HFFc6 (cell line): ENCODE data around the gene GPR84. TPM values are rescaled to one million over a fixed set of nuclear protein-coding genes. Genes with fewer than 3 reads are reported as not detected.
A peak's percentile ranks its signal among the peaks of the same experiment; 100 is the strongest.

ENCODE experiments used
- DNase-seq: peaks from one replicate; pipeline ENCODE4 v3.0.0-alpha.2; 2018
- H3K27ac Mint-ChIP-seq: 2 replicates; pipeline ENCODE4 v1.8.0; 2020; ENCODE audit warnings: mild to moderate bottlenecking, mixed read lengths
- H3K27me3 Mint-ChIP-seq: 2 replicates; pipeline ENCODE4 v1.8.0; 2021; ENCODE audit warnings: mild to moderate bottlenecking, moderate library complexity, mixed read lengths; ENCODE audit not compliant: insufficient read depth
- H3K36me3 Mint-ChIP-seq: 2 replicates; pipeline ENCODE4 v1.8.0; 2021; ENCODE audit warnings: low read depth, mixed read lengths
- H3K4me1 Mint-ChIP-seq: 2 replicates; pipeline ENCODE4 v1.8.0; 2020; ENCODE audit warnings: low read depth, mixed read lengths
- H3K4me3 Mint-ChIP-seq: 2 replicates; pipeline ENCODE4 v1.8.0; 2020; ENCODE audit warnings: mild to moderate bottlenecking, moderate library complexity, mixed read lengths
- H3K9me3 Mint-ChIP-seq: 2 replicates; pipeline ENCODE4 v1.8.0; 2020; ENCODE audit warnings: mild to moderate bottlenecking, mixed read lengths
- total RNA-seq, 6 experiments: library from RNA; stranded (reverse); fragmentation: NEBNext Ultra II Directional; extraction: Animal tissue kit (Norgen Biotek cat#: 25700); gene quantifications; 2 replicates in 1 of 6; 3 replicates in 5 of 6; pipeline ENCODE4 v1.2.3, GENCODE V29; 2021
- TF ChIP-seq, protein P1 (sequence below): fragments of 200-600 bp; sonication (generic); IDR thresholded peaks from 2 replicates; pipeline ENCODE4 v1.5.0; 2021; ENCODE audit warnings: antibody characterized with exemption, mild to moderate bottlenecking

The GPR84 gene
- total RNA-seq, 6 experiments from 2014 or later: not detected

- H3K9me3 Mint-ChIP-seq: no peaks in the 10 kb centered on the region
- TF ChIP-seq, protein P1, sequence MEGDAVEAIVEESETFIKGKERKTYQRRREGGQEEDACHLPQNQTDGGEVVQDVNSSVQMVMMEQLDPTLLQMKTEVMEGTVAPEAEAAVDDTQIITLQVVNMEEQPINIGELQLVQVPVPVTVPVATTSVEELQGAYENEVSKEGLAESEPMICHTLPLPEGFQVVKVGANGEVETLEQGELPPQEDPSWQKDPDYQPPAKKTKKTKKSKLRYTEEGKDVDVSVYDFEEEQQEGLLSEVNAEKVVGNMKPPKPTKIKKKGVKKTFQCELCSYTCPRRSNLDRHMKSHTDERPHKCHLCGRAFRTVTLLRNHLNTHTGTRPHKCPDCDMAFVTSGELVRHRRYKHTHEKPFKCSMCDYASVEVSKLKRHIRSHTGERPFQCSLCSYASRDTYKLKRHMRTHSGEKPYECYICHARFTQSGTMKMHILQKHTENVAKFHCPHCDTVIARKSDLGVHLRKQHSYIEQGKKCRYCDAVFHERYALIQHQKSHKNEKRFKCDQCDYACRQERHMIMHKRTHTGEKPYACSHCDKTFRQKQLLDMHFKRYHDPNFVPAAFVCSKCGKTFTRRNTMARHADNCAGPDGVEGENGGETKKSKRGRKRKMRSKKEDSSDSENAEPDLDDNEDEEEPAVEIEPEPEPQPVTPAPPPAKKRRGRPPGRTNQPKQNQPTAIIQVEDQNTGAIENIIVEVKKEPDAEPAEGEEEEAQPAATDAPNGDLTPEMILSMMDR: no peak
- H3K4me3 Mint-ChIP-seq: no peak overlapping the region
- H3K27ac Mint-ChIP-seq: no peak overlapping the region
- DNase-seq: peak; percentile 99
- H3K4me1 Mint-ChIP-seq: peaks cover 7% of the 10 kb centered on the region; the same call in 1 of the 2 replicates
- H3K36me3 Mint-ChIP-seq: no peaks in the 10 kb centered on the region
- H3K27me3 Mint-ChIP-seq: peaks cover 7% of the 10 kb centered on the region
Observed at GRCh38 chr12:54358945-54359761, 5.1 kb downstream of the GPR84 start.

DNA sequence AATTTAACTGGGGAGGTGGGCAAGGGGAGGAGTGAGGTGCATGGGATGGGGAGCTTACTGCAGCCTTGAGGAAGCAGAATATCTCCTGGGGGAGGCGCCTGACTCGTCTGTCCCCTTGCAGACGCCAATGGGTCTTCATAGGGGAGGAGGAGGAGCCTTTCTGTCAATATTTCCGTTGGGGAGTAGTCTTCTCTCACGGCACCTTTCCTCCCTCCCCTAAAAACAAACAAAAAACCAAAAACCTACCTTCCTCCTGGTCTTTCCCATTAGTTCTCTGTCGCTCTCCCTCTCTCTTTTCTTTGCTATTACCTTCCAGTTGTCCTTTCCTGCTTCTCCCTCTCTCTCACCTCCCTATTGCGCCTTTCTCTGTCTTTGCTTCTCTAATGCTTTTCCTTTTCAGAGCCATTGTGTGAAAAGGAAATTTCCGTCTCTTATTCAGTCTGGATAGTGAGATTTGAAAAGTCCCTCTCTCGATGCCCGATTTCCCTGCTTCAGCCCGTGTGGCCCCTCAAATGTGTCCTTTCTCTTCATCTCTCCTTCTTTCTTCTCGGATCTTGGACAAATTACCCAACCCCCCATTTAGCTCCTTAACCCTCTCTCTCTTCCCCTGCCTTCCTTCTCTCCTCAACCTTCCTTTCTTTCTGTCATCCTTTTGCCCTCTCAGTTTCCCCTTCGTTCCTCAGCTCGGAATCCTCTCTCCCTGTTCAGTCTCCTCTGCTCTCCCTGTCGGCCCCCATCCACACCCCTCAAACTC, 5.9 kb downstream of the GPR84 start:
- no peak for DNase-seq
- Mint-ChIP-seq H3K4me3 (no peak overlapping the region), H3K4me1 (peaks cover 10% of the 10 kb centered on the region), H3K36me3 (no peaks in the 10 kb centered on the region), H3K27ac (no peak overlapping the region), H3K9me3 (no peaks in the 10 kb centered on the region), H3K27me3 (peaks cover 4% of the 10 kb centered on the region)
- TF ChIP-seq, protein P1: no peak

DNA sequence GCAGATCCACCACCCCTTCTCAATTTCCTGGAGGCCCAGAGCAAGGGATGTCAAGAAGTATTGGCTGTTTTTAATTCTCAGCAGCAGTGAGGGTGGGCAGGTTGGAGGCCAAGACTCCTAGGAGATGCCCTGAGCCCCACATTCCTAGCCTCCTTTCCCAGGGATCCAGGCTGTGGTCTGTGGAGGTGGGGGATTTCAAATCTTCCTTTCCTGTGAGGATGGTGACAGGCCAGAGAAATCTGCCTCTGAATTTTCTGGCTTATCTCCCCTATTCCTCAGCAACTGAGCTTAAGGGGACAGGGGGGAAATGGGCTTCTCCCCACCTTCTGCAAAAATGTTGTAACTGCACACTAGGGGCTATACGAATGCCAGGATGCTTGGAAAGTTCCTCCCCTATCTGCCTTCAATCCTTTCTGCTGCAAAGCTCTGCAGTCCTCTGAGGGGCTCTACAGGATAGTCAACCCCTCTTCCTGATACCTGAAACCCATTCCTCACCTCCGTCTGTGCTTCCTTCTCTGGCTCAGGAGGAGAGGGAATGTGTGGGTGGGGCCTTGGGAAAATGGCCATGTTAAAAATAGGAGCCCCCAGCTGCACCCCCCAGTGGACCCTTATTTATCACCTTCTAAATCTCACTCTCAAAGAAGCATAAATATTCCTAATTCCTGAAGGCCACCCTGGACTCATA, 6.6 kb downstream of the GPR84 start:
- H3K27ac Mint-ChIP-seq: no peak overlapping the region
- H3K36me3 Mint-ChIP-seq: no peaks in the 10 kb centered on the region

GRCh38 chr12:54356951-54357356, 7.3 kb downstream of the GPR84 start:
- peaks cover 24% of the 10 kb centered on the region for H3K4me1 Mint-ChIP-seq
- H3K9me3 Mint-ChIP-seq: no peaks in the 10 kb centered on the region
- TF ChIP-seq, protein P1: no peak
- no peak for DNase-seq
- no peak overlapping the region for H3K27ac Mint-ChIP-seq
- H3K27me3 Mint-ChIP-seq: peaks cover 2% of the 10 kb centered on the region; the same call in 1 of the 2 replicates
- no peak overlapping the region for H3K4me3 Mint-ChIP-seq
- peaks cover under 1% of the 10 kb centered on the region; the same call in 1 of the 2 replicates for H3K36me3 Mint-ChIP-seq

More for the DNA sequence above, 6.6 kb downstream of the GPR84 start:
- H3K9me3 Mint-ChIP-seq: no peaks in the 10 kb centered on the region
- peaks cover 17% of the 10 kb centered on the region for H3K4me1 Mint-ChIP-seq
- no peak overlapping the region for H3K4me3 Mint-ChIP-seq
- TF ChIP-seq, protein P1: no peak
- peaks cover 2% of the 10 kb centered on the region; the same call in 1 of the 2 replicates for H3K27me3 Mint-ChIP-seq
- DNase-seq: no peak

GRCh38 chr12:54356228-54356627, 8.1 kb downstream of the GPR84 start:
- peaks cover 32% of the 10 kb centered on the region for H3K4me1 Mint-ChIP-seq

More at GRCh38 chr12:54356228-54356627, 8.1 kb downstream of the GPR84 start:
- Mint-ChIP-seq H3K9me3 (no peaks in the 10 kb centered on the region), H3K27ac (no peak overlapping the region), H3K36me3 (peaks cover 8% of the 10 kb centered on the region), H3K27me3 (peaks cover 2% of the 10 kb centered on the region; the same call in 1 of the 2 replicates), H3K4me3 (no peak overlapping the region)
- TF ChIP-seq, protein P1: no peak
- DNase-seq: no peak
